HAP-1 (cell line): ENCODE measurements around the gene BPHL.
A peak's percentile ranks its signal among the peaks of the same experiment; 100 is the strongest.
"Not testable (repeated sequence)": the region's sequence is repeated elsewhere in the genome, so short reads cannot be mapped to it uniquely, and the experiment has no call there.

Experiments
- DNase-seq, 2 experiments: peaks; one replicate each; pipeline ENCODE4 v3.0.0-alpha.2; 2016 to 2020; ENCODE audit warnings: low spot score in 2 of 2
- H3K27me3 ChIP-seq: fragments of 250-450 bp; sonication (Bioruptor Pico); 2 replicates; pipeline ENCODE4 v1.5.1; 2020; ENCODE audit warnings: low read depth, mild to moderate bottlenecking, moderate library complexity
- H3K36me3 ChIP-seq: fragments of 250-450 bp; sonication (Bioruptor Pico); replicated peaks from 2 replicates; pipeline ENCODE4 v1.5.1; 2020; ENCODE audit warnings: mild to moderate bottlenecking
- H3K4me1 ChIP-seq: fragments of 250-450 bp; sonication (Bioruptor Pico); 2 replicates; pipeline ENCODE4 v1.5.1; 2020; ENCODE audit warnings: mild to moderate bottlenecking
- H3K4me3 ChIP-seq: fragments of 250-450 bp; sonication (Bioruptor Pico); 2 replicates; pipeline ENCODE4 v1.5.1; 2020; ENCODE audit warnings: mild to moderate bottlenecking, moderate library complexity
- H3K9me3 ChIP-seq: fragments of 250-450 bp; sonication (Bioruptor Pico); 2 replicates; pipeline ENCODE4 v1.5.1; 2020; ENCODE audit warnings: mild to moderate bottlenecking, moderate library complexity
- in situ Hi-C: fragments of 300-500 bp; cut with MboI; formaldehyde crosslinking; loops from 3 replicates; pipeline ENCODE4 v1.14.3; 2020; ENCODE audit warnings: low sequenced_read_pairs, inconsistent platforms, mixed read lengths

Gene BPHL

DNA sequence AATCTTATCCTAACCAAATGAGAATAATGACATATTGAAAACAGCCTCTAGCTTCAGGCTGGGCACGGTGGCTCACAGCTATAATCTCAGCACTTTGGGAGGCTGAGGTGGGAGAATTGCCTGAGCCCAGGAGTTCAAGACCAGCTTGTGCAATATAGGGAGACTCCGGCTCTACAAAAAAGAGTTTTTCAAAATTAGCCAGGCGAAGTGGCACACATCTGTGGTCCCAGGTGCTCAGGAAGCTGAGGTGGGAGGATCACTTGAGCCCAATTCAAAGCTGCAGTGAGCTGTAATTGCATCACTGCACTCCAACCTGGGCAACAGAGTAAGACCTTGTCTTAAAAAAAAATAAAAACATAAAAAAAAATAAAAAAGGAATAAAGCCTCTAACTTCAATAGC lies 34.2 kb downstream of the BPHL start:
- in situ Hi-C loops = no loop called here
- Histone ChIP-seq H3K36me3 (peaks cover 41% of the 10 kb centered on the region), H3K4me3 (no peak overlapping the region)

DNA sequence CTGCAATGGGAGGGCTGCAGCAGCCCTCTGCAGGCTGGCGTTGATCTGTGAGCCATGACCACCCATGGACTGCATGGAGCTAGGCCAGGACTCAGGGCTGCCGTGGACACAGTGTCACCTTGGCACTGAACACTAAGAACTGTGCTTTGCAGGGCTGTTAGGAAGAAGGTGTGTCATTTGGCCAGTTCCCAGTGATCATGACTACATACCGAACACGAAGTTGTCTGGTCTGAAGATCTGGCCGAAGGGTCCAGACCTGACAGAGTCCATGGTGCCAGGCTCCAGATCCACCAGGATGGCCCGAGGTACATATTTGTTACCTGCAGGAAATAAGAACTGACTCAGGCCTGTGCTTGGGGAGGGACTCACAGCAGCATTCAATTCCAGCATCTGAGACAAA lies 36.9 kb downstream of the BPHL start:
- H3K36me3 ChIP-seq = peaks cover 31% of the 10 kb centered on the region
- in situ Hi-C loops = not testable (repeated sequence)

More for the DNA sequence above, 34.2 kb downstream of the BPHL start:
- no peak for DNase-seq
- H3K9me3 ChIP-seq = no peaks in the 10 kb centered on the region; the same call in 1 of the 2 replicates
- H3K27me3 ChIP-seq = no peaks in the 10 kb centered on the region
- H3K4me1 ChIP-seq = 0 out of 2 replicates have a peak, but pooled peaks cover 2% of the 10 kb centered on the region

DNA sequence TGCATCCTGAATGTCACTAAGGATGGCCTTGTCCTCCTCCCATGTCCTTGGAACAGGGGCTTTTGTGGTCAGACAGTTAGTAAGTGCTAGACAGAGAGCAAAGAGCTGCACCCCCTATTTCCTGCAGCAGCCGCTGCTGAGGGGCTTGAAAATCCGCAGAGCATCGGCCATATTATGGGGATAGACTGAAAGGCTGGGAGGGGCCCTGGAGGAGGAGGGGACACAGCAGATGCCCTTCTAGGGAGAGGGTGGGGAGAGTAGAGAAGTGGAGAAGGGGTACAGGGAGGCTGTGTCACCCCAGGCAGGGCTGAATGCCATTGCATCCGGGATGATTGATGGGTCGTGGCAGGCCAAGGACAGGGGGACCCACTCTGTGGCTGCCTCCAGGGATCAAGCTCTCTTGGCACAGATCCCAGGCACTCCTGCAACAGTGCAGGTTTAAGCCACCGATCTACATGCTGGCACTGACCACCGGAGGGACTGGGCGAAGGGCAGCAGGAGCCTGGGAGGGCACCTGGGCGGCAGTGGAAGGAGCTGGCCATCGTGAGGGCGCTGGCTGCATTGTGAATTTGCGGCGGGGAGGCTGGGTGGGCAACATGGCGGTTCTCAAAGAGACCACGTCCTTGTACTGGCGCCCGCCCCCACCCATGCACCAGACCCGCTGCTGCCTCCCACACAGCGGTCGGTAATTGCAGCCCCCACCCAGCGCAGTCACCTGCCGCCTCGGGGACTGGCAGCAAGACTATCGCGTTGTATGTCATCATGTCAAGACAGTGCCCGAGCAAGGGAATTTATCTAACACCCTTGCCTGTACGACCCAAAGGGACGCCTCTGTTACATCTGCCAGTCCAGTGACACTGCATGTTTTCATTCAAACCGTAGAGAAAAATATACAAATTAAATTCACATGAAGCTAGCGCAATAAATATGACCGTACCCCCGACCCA lies 37.9 kb downstream of the BPHL start:
- peaks cover 13% of the 10 kb centered on the region for H3K4me1 ChIP-seq
- peak overlapping the region; percentile 64 for H3K4me3 ChIP-seq
- H3K36me3 ChIP-seq = peaks cover 27% of the 10 kb centered on the region
- DNase-seq = peak in 1 of 2 experiments; percentile 68
- H3K27me3 ChIP-seq, in situ Hi-C loops, H3K9me3 ChIP-seq: not testable (repeated sequence)

More for the DNA sequence above, 36.9 kb downstream of the BPHL start:
- H3K27me3 ChIP-seq, DNase-seq, H3K9me3 ChIP-seq, H3K4me3 ChIP-seq: not testable (repeated sequence)
- H3K4me1 ChIP-seq = peaks cover 13% of the 10 kb centered on the region

DNA sequence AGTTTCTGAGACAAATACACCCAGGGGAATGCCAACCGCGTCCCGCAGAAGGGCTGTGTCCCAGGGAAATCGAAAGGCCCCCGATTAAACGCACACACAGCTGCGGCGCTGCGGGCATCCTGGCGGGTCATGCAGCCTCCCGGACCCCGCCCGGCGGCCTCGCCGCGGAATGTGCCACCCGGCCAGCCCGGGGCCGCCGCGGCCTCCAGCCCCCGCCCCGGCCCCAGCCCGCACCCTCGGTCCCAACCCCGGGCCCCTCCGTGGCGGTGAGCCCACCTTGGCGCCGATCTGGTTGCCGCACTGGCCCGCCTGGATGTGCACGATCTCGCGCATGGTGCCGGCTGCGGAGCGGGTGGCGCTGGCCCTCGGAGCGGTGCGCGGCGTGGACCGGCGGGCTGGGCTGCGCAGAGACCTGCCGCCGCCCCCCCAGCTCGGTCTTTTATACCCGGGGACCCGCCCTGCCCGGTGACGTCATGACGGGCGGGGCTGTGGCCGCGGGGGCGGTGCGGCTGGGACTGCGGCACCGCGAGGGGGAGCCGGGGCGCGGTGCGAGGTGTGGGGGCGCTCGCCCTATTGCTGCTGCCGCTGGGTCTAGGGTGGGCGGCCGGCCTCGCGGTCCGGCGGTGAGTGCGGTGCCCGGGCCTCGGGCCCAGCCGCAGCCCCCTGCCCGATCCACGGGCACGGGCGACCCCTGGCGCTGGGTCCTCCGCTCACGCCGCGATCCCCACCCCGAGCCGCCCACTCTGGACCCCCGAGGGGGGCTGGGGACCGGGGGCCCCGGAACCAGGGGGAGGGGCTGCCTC lies 38.8 kb downstream of the BPHL start, which contains the start of gene TUBB2A:
TSS of gene TUBB2A (minus strand) at position 414 of the 803 bp plus-strand sequence. CDS start at position 333, 81 bp downstream.
- DNase-seq = peak; percentile 50 to 90
- Histone ChIP-seq H3K36me3 (peaks cover 21% of the 10 kb centered on the region), H3K4me3 (peak within 1 kb of the TSS; percentile 64)

DNA sequence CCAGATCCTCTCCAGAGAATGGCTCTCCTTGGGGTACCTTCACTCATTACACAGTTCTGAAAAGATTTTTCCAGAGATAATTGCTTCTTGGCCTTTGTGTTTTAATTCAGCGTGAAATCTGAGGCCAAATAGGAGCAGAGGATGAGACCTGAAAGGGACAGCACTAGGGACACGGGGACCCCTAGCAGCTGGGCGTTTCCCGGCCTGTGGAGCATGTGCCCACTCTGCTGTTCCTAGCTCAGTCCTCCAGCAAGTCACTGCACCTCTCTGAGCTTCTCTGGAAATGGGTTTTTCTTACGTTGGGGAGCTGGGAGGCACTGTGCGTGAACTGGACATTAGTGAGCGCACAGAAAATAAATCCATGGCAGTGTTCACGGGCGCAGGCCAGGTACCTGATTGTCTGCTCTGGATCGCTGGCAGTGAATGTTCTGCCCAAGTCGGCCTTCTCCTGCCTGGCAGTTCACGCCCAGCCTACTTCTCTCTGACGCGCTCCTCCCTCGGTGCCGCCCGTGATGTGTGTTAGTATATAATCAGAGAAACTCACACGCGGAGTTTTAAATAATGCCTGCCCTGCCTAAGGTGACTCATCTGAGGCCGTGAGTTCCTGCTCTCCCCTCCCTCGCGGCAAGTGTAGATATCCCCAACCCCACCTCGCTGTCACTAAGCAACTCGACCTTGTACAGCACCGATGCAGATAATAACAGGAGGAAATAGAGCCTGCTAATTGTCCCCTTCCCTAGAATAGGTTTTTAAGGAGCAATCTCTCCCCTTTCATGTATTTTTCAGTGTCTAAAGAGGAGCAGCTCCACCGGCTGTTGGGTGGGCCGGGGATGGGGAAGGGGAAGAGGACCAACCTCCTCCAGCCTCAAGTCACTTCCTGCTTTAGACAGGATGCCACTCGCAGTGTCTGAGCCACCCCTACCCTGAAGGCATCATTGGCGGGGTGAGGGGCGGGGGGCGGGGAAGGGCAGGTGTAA lies 41.6 kb downstream of the BPHL start:
- Histone ChIP-seq H3K27me3 (no peaks in the 10 kb centered on the region), H3K36me3 (peaks cover 7% of the 10 kb centered on the region), H3K4me3 (no peak overlapping the region), H3K4me1 (peaks cover 26% of the 10 kb centered on the region), H3K9me3 (peaks cover 2% of the 10 kb centered on the region; the same call in 1 of the 2 replicates)
- DNase-seq = peak in 1 of 2 experiments; percentile 44
- in situ Hi-C loops = no loop called here

More for the DNA sequence above, 38.8 kb downstream of the BPHL start, which contains the start of gene TUBB2A:
- Histone ChIP-seq H3K27me3 (no peaks in the 10 kb centered on the region), H3K4me1 (peaks cover 19% of the 10 kb centered on the region), H3K9me3 (peaks cover 2% of the 10 kb centered on the region; the same call in 1 of the 2 replicates)
- in situ Hi-C loops = no loop called here

DNA sequence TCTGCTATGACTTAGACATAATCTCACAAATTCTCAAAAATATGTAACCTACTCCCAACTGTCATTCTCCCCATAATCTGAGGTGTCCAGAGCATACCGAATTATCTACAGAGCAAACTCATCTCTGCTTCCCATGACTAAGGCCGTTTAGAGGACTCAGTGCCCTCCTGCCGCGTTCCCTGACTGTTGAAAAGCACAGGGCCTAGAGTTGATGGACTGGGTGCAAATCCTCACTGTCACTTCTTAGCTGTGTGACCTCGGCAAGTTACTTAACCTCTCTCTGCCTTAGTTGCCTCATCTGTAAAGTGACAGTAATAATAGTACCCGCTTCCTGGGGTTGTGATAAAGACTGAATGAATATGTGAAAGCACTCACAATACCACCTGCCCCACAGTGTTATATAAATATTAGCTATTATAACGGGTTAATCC lies 43.6 kb downstream of the BPHL start:
- Histone ChIP-seq H3K4me3 (peak overlapping the region; percentile 63), H3K27me3 (no peaks in the 10 kb centered on the region), H3K9me3 (peaks cover 2% of the 10 kb centered on the region; the same call in 1 of the 2 replicates), H3K36me3 (no peaks in the 10 kb centered on the region), H3K4me1 (peaks cover 43% of the 10 kb centered on the region)
- DNase-seq = no peak
- in situ Hi-C loops = no loop called here

DNA sequence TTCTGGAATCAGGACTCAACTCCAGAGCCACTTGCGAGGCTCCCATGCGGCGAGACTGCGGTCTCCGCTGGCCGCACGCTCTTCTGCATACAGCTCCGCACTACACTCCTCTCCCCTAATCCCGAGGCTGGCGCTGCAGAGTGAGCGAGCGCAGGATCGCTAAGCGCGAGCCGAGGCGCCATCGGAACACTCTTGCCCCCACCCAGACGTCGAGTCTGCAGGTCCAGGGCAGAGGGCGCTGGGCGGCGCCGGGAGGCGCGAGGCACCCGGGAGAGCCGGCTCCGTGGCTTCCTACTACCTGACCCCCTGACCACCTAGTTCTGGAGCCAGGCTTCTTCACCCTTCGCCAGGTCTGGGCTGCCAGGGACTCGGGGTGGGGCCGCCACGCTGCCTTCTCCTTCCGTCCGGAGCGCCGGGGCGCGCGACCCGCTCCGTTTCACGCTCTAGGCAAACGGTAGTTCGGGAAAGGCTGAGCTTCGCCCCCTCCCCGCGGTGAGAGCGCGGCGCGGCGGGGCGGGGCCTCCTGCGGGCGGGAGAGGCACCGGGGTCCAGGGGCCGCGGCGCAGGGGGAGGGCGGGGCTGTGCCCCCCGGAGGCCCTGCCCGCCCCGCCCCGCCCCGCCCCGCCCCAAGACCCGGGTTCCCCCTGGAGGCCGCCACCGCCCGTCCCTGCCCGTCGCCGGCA lies 44.2 kb downstream of the BPHL start:
- no peaks in the 10 kb centered on the region for H3K27me3 ChIP-seq
- H3K4me1 ChIP-seq = peaks cover 44% of the 10 kb centered on the region
- peak; percentile 74 to 89 for DNase-seq
- peaks cover 2% of the 10 kb centered on the region; the same call in 1 of the 2 replicates for H3K9me3 ChIP-seq
- in situ Hi-C loops = no loop called here
- H3K36me3 ChIP-seq = no peaks in the 10 kb centered on the region
- H3K4me3 ChIP-seq = peak overlapping the region; percentile 63

DNA sequence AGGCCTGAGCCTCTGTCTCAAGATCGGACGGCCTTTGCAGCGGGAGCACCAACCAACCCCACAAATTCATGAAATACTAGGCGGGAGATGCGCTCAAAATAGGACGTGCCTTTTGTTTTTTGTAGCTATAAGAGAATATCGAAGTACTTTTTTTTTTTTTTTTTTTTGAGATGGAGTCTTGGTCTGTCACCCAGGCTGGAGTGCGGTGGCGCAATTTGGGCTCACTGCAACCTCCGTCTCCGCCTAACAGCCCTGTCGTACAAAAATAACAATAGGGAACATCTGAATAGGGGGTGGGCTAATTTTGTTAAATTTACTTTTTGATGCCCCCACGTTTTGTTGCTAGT lies 44.7 kb downstream of the BPHL start:
- Histone ChIP-seq H3K9me3 (peaks cover 2% of the 10 kb centered on the region; the same call in 1 of the 2 replicates), H3K36me3 (no peaks in the 10 kb centered on the region), H3K27me3 (no peaks in the 10 kb centered on the region), H3K4me3 (no peak overlapping the region), H3K4me1 (peaks cover 44% of the 10 kb centered on the region)
- in situ Hi-C loops = no loop called here
- DNase-seq = no peak

DNA sequence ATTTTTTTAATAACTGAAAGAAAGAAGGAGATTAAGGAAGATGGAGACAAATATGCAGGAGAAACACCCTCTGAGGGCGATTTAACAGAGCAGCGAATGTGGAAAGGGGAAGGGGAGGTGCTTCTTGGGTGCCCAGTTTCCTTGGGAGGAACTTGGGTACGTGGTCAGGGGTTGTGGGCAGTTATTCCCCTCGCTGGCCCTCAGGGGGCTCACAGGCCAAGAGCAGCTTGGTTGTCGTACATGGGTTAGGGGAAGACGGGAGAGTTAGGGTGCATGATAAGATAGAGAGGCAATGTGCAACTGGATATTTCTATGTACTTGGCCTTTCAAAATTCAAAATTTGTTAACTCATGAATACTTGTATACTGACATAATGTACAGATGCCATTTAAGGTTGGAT lies 45.9 kb downstream of the BPHL start:
- no peaks in the 10 kb centered on the region for H3K27me3 ChIP-seq
- H3K9me3 ChIP-seq = peaks cover 2% of the 10 kb centered on the region; the same call in 1 of the 2 replicates
- no peak for DNase-seq
- H3K4me3 ChIP-seq = no peak overlapping the region
- in situ Hi-C loops = no loop called here
- H3K36me3 ChIP-seq = no peaks in the 10 kb centered on the region
- peaks cover 41% of the 10 kb centered on the region for H3K4me1 ChIP-seq

DNA sequence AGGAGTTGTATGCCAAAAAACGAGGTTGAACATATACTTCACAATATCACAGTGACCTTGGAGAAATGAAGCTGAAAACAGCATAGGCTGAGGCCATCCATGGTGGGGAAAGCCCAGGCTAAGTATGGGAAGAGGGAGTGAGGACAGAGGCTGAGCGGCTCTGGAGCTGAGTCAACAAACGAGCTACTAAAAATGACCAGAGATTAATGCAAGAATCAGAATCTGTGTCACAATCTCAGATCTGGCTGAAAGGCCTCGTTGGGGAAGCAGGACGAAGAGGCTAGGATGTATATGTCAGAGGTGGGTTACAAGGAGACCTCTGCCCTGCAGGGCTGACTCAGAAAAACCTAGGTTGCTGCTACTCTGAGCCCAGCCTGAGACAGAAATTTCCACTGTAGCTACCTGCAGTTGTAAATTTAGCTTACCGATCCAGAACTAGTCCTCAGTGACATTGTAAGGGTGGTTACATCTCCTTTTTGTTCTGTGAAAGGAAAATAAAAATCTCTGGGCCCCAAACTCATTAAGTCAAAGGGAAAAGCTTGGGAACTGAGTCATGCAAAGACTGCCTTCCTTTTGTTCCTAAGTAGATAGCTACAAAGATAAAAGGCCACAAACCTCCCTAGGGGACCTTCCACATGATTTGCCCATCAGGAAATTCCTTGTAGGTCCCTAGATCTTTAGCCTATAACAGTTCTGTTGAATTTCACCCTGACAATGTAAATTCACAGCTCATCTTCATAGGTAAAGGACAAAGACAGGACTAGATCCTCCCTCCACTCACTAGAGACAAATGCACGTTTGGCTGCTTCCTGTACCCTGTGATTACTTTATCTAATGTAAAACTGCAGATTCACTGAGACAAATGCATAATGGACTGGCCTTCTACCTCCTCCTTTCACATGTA lies 47.4 kb downstream of the BPHL start:
- peak; percentile 67 to 95 for DNase-seq
- in situ Hi-C loops = no loop called here
- Histone ChIP-seq H3K36me3 (no peaks in the 10 kb centered on the region), H3K4me3 (no peak overlapping the region), H3K27me3 (no peaks in the 10 kb centered on the region), H3K9me3 (peaks cover 2% of the 10 kb centered on the region; the same call in 1 of the 2 replicates), H3K4me1 (peaks cover 33% of the 10 kb centered on the region)

DNA sequence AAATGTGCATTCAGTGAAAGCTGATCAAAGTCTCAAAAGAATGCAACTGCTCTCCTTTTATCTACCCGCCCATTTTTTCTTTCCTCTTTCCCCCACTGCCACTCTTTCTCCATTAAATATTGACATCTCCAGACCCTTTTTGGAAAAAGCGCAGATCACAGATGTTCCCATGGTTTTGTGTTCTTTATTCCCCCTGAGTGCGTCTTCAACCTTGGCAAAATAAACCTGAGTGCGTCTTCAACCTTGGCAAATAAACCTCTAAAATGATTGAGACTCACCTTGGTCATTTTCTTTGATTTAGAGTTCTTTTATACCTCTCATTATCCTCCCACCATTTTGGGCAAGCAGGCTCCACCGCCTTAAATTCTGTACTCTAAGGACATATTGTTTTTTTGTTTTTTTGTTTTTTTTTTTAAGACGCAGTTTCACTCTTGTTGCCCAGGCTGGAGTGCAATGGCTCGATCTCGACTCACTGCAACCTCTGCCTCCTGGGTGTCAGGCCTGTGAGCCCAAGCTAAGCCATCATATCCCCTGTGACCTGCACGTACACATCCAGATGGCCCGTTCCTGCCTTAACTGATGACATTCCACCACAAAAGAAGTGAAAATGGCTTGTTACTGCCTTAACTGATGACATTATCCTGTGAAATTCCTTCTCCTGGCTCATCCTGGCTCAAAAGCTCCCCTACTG lies 48.2 kb downstream of the BPHL start:
- H3K4me1 ChIP-seq = peaks cover 32% of the 10 kb centered on the region
- in situ Hi-C loops, DNase-seq, H3K4me3 ChIP-seq, H3K27me3 ChIP-seq, H3K36me3 ChIP-seq, H3K9me3 ChIP-seq: not testable (repeated sequence)
